Measurements from ENCODE around the gene ZBTB44.
"Not testable (repeated sequence)": the region's sequence is repeated elsewhere in the genome, so short reads cannot be mapped to it uniquely, and the experiment has no call there.

ZBTB44 gene

DNA sequence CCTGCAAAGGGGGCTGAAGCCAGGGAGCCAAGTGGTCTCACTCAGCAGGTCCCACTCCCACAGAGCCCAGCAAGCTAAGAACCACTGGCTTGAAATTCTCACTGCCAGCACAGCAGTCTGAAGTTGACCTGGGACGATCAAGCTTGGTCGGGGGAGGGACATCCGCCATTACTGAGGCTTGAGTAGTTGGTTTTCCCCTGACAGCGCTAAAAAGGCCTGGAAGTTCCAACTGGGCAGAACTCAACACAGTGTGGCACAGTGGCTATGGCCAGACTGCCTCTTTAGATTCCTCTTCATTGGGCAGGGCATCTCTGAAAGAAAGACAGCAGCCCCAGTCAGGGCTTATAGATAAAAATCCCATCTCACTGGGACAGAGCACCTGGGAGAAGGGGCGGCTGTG, 64.8 kb downstream of the ZBTB44 start:
- not testable (repeated sequence) for DNase-seq (ENCODE audit: low read depth in 4 of 4, low spot score in 1 of 4)

DNA sequence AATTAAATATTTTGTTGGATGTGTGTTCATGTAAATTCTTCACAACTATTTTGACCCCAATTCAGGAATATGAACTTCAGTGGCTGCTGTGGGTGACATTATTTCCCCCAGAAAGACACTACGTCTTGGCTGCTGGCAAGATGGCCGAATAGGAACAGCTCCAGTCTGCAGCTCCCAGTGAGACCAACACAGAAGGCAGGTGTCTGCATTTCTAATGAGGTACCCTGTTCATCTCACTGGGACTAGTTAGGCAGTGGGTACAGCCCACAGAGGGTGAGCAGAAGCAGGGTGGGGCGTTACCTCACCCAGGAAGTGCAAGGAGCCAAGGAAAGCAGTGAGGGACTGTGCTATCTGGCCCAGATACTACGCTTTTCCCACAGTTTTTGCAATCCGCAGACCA, 65.3 kb downstream of the ZBTB44 start:
- no peak for DNase-seq (ENCODE audit: low read depth in 4 of 4, low spot score in 1 of 4)

DNA sequence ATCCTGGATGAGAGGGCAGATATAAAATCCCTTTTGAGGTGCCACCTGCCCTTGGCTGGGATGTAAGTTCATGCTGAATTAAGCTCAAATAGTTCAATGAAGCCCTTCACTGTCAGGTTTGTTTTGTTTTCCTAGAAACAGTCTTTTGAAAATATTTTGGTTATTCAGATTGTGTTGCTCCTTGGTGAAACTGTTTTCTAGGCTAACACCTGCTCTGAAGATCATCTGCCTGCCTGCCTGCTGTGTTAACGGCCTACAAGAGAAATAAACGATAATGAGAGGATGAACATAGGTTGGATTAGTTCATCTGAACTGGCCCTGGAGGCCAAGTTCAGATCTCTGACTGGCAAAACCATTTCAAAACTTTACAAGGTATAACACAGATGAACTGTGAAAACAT, 67.4 kb downstream of the ZBTB44 start:
- no peak for DNase-seq (ENCODE audit: low read depth in 4 of 4, low spot score in 1 of 4)

DNA sequence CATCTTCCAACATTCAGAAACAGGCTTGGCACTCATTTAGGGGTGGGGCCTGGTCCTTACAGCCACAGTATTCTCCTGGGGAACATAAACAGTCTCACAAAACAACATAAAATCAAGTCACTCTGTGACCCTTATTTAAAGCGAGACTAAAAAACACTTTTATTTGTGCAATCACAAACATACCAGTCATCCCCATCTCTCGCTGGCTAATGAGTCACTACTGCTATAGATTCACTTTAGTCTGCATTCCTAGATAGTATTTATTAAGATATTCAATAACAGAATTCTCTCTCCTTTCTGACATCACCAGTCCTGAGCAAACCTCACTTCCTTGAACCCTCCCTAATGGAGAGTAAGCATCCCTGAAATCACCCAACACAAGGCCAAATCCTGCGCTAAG, 68.0 kb downstream of the ZBTB44 start:
- no peak for DNase-seq (ENCODE audit: low read depth in 4 of 4, low spot score in 1 of 4)

DNA sequence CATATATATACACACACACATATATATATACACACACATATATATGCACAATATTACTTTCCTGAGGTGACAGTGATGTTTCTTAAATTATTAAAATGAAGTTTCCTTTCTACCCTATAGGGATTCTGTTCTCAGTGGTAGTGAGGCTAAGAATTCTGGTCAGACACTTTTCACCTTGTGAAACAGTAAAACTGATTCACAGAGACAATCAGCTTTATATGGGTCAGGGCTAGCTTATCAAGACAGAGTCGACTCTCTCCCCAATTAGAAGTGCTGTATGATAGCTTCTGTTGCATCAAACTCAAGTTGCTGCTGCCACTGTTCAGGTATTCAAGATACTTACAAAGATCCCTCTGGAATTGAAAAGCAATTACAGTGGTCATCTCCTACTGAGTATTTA, 68.4 kb downstream of the ZBTB44 start:
- no peak for DNase-seq (ENCODE audit: low read depth in 4 of 4, low spot score in 1 of 4)

DNA sequence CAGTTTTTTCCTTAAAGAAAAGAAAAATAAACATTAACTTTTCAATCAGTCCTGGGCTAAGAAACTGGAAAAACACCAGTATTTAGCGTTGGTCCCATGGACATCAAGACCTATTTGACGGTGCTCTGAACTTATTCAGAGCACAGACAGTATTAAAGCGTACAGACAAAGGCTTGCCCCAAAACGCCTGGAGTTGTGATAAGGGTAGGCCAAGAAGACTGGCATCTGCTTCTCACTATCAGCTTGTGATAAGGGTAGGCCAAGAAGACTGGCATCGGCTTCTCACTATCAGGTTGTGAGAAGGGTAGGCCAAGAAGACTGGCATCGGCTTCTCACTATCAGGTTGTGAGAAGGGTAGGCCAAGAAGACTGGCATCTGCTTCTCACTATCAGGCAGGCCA, 69.3 kb downstream of the ZBTB44 start:
- not testable (repeated sequence) for DNase-seq (ENCODE audit: low read depth in 4 of 4, low spot score in 1 of 4)

DNA sequence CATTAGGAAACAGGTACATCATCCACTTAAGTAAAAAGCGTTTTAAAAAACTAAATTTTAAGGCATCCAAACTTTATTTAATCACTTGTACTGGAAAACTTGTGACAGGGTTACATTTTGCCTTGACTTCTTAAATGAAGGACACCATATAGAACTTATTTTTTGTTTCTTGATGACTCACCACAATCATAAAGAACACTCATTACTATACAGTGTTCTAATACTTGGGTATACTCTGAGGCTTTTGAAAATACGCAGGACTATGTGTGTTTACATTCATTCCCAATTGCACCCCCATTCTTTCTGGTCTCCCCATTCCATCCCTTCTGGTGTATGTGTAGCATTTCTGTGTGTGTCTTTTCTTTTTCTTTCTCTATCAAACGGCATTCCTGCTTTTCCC, 69.9 kb downstream of the ZBTB44 start:
- no peak for DNase-seq (ENCODE audit: low read depth in 4 of 4, low spot score in 1 of 4)

DNA sequence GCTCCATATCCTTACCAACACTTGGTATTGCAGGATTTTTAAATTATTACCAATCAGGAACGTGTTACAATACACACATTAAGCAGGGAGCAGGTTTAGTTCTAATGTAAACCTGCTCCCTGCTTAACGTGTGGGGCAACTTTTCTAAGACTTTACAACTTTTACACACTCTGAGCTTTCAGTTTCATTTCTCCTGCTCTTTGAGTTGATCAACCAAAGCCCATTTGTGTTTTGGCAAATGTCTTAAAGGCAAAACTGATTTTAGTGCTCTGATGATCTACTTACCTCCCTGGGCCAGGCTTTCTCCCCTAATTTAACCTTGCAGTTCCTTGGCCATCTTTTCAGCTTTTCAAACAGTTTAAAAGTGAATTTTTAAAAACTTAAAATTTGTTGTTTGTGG, 70.9 kb downstream of the ZBTB44 start:
- no peak for DNase-seq (ENCODE audit: low read depth in 4 of 4, low spot score in 1 of 4)

DNA sequence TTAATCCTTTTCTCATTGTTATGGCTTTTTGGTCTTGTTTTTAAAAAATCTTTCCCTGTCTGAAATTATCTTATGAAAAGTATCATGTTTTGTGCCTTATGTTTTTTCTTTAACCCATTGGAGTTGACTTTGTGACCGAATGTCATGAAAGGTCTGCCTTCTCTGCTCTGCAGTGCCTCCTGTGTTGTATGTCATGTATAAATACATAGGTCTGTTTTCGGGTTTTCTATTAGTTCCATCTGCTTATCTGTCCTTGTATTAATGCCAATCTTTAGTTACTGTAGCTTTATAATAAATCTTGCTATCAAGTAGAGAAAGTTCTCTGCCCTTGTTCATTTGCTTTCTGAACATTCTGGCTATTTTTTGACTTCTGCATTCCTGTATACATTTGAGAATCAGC, 73.0 kb downstream of the ZBTB44 start:
- DNase-seq (ENCODE audit: low read depth in 4 of 4, low spot score in 1 of 4), result no peak

DNA sequence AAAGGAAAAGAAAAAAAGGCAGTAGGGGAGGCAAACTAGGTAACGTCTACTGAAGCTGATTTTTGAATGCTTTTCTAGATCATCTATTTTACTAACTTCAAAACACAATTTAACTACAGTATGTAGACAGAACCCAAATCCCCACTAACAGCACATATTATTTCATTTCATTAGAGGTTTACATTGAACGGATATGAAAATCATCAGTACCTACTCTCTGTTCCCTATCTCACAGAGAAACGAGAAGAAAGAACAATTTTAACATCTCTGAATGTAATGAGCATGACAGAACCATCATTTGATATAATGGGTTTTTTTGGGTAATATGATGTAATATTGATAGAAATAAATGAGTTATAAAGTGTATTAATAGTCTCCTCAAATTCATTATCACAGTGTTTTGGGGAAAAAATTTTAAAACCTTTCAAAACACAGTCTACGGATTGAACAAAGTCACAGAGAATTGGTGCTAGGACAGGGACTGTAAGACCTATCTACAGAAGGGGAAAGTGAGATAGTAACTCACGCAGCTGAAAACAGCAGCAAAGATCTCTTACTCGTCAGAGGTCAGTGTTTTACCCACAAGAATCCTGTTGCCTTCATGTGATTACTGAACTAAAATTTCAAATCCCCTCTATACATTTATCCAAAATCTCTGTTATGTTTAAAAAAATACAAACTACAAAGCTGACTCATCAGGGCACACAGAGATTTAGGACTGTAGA, 77.3 kb downstream of the ZBTB44 start:
- DNase-seq (ENCODE audit: low read depth in 4 of 4, low spot score in 1 of 4), result no peak

DNA sequence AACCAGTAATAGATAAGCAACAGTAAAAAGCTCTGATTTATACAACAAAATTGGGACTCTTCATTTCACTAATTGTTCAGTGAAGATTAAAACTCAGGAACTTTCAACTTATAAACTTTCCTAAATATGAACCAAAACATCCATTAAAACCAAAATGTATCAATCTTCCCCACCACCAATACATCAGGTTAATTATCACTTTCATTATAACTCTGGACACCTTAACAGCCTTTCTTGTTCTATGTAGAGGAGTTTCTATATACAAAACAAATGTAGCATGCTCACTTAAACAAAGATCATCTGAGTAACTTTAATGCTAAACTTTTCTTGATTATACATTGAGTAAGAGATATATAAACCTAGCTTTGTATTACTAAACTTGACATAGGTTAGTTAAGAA, 80.4 kb downstream of the ZBTB44 start:
- DNase-seq (ENCODE audit: low read depth in 4 of 4, low spot score in 1 of 4), result no peak

DNA sequence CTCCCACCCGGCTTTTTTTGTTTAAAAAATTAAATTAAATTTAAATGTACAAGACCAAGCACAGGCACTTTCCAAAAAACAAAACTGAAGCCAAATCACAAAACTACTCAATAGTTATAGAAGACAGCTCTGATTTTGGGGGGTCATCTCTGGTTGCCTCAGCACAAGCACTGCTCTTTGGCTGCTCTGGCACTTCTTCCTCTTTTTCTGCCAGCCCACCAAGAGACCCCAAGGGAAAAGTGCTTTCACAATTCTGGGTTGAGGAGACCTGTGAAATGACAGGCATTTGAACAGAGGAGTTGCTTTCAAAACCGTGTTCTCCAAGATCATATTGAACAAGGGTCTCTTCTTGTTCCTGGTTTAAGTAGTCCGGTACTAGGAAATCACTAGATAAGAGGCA, 80.8 kb downstream of the ZBTB44 start:
- not testable (repeated sequence) for DNase-seq (ENCODE audit: low read depth in 4 of 4, low spot score in 1 of 4)

DNA sequence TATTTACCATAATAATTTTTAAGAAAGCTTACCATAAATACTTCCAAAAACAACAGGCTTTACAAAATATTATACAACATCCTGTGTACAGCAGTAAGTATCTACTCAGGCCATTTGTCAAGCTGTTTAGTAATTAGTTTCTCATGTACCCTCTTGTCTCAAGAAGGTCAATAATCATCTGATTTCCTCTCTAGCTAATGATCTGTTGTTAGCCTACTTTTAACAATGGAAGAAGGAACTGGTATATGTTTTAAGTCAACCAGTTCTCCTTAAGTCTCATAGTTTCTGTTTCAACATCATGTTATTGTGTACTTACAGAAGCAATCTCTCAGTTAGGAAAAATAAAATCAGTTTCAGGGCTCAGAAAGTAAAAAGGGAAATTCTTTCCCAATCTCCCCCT, 81.2 kb downstream of the ZBTB44 start:
- not testable (repeated sequence) for DNase-seq (ENCODE audit: low read depth in 4 of 4, low spot score in 1 of 4)

DNA sequence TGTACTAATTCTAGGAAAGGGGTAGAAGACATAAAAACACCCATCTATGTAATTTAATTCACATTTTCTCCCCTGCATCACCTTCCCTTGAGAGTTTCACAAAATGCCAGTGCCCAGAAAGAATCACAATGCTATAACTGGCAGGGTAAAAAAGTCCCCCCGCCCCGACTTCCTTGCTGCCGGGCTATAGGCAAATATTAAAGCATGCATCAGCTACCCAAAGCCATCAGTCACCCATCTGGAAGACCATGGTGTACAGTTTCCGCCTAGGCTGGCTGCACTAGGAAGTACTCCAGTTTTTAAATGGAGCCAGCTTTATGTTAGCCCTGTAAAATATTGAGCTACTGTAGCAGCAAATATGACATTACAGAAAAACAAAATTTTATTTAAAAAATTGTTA, 87.3 kb downstream of the ZBTB44 start:
- no peak for DNase-seq (ENCODE audit: low read depth in 4 of 4, low spot score in 1 of 4)

DNA sequence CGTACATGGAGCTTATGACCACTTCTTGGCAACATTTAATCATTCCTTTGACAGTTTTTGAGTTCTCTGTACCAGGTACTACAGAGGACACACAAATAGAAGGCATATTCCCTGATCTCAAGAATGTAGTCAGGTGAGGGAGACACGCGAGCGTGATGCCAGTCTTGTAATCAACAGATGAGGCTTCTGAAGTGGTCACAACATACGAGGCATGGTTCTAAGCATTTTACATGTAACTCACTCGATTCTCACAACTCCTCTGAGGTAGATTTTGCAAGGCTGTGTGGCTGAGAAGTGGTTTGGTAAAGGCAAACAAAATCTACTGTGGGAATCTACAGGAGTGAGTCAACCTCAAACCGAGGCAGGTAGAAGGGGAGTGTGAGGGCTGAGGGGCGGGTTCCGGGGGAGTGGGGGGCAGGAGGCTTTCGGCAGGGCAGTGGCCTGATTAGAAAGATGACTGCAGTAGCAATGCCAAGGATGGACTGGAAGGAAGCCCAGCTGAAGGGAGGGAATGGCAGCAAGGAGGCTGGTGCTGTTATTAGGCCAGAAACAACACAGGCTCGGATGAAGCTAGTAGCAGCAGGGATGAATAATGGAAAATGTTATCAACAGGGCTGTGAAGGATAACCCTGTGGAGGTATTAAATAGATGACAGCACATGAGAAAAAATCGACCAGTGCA, 91.3 kb downstream of the ZBTB44 start:
- no peak for DNase-seq (ENCODE audit: low read depth in 4 of 4, low spot score in 1 of 4)

DNA sequence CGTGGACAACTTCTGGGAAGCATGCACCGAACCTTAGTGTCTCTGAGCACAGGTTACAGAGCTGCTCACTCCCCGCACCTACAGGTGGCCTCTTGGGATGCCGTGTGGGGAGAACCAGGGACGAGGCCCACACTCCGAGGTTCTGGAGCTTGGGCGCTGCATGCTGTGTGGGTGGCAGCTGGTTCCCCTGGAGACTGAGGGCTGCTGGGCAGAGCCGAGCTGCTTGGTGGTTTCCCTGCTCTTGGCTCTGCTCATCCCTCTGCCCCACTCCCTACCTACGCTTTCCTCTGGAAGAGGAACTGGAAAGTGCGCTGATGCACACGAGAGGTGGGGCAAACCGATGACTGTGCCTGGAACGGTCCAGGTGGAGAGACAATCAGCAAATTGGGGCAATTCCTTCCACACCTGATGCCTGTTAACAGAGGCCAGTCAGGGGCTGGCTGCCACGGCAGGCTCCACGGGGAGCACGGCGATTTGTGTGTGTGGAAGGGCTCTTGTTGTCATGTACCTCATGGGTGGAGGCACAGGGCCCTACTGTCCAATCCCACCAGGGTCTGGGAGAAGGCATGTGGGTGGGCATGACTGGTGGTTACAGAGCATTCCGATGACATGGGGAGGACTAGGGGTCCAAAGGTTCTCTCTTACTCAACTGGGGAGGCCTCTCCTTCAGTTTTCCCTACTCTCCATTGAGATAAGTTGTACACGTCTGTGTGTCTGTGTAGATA, 94.2 kb downstream of the ZBTB44 start:
- DNase-seq (ENCODE audit: low read depth in 4 of 4, low spot score in 1 of 4), result no peak

DNA sequence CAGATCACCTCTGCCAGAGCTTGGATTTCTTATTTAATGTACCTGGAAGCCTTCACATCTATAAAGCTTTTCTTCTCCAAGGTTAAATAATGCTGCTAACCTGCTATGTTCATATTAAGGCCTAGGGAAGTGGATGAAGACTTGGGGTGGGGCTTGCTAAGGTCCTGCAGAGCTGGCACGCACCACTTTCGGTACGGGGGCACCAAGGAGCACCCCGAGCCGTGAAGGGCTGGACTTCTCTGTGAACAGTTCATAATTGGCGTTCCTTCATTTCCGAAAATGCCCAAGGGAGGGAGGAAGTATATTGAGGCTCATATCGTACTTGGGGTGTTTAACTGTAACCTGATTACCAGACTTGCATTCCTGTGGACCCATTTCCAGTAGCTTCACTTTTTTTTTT, 95.6 kb downstream of the ZBTB44 start:
- no peak for DNase-seq (ENCODE audit: low read depth in 4 of 4, low spot score in 1 of 4)

DNA sequence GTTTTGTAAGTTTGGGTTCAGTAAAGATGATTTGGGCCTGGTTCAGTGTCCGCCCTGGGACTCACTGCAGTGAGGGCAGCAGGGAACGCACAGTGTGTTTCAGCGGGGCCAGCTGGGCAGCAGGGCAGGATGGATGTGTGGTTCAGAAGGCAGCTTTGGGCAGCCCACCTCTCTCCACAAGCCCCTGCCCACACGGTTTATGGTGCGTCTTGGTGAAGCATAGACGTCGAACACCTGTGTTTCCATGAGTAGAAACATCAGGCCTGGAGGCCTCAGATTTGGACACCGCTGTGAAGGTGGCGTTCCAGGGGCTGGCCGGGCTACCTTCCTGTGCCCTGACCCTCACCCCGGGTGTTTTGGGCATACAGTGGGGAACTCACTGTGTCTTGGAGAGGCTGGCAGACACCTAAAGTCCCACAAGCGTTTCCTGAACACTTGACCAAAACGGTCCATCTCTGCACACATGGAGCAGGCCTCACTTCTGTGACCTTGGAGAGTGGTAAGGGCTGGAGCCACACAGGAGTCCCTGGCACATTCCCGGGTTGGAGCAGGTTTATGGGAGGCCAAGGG, 96.1 kb downstream of the ZBTB44 start:
- DNase-seq (ENCODE audit: low read depth in 4 of 4, low spot score in 1 of 4), result no peak

DNA sequence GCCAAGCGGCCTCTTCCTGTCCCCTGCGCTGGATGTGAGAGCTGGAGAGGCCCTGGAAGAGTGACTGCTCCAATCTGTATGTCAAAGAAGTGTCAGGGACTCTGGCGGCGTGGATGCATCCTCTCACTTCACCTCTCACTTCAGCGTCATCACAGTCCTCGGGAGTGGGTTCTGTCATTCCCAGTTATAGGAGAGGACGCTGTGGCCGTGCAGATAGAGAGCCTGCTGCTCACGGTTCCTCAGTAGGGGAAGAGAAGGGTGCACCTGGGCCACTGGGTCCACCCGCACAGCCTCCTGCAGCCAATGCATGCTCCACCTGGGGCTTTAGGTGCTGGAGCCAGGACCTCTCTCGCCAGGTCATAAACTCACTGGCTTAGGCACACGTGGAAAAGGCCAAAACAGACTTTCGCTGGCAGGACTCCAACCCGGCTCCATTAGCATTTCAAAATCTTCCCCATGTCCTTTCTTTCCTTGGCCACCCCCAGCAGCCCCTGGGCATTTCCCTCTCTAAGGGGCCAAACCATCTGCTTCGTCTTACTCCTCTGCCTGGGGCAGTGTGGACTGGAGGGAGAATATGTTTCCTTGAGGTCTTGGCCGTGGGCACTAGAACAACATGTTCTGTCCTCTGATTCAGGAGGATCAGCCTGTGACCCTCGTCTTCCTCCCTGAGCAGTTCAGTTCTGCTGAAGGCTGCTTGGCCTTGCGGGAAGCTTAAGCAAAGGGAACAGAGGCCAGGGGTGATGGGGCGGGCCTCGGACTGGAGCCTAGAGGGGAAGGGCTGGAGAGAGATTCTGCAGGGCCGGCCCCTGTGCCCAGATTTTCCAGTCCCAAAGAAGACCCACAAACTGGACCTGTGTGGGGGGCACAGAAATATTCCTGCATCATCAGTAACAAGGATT, 97.3 kb downstream of the ZBTB44 start:
- DNase-seq (ENCODE audit: low read depth in 4 of 4, low spot score in 1 of 4), result no peak

DNA sequence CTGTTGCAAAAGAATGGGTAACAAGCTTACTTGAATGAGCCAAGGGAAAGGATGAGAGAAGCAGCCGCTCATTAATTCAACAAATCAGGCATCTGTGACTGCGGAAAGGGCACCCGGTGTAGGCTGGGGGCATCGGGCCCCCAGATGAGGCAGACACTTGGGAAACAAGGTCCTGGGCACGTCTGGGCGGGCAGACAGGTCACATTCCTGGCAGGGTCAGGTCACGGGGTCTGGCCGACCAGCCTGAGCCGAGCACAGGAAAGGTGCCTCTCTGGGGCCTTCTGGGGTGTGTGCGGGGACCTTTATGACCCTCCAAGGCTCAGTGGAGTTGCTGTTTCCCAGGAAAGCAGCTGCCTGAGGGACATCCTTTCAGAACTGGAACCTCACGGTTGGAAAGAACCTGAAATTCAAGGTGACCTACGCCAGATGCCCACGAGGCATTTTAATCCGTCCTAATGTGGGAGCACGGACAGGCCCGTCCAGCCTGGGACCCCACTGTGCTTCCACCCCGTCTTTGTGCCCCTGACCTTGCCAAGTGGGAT, 98.1 kb downstream of the ZBTB44 start:
- no peak for DNase-seq (ENCODE audit: low read depth in 4 of 4, low spot score in 1 of 4)

DNA sequence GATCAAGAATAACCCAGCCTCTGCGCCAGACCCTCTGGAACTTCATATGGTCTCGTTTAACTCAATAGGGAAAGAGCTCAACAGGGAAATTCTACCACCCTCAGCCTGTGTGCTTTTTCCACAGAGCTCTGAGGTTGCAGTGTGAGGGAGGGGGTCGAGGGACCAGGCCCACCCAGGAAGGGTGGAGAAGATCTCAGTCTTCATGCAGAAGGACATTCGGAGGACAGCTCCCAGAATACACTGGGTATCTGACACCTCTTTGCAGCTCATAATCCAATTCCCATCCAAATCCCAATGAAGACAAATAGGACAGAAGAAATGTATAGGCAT, 98.5 kb downstream of the ZBTB44 start:
- no peak for DNase-seq (ENCODE audit: low read depth in 4 of 4, low spot score in 1 of 4)

Measured in stimulated activated CD4-positive, alpha-beta T cell treated with anti-CD3 and anti-CD28 coated beads, Interleukin-1b, Interleukin-23, amount 100 ng/mL, for 24 hours (primary cell).